Cardiac muscle cell (in vitro differentiated cells and primary cell): ENCODE results near the gene SYAP1. TPM values are rescaled to one million over a fixed set of nuclear protein-coding genes. Genes with fewer than 3 reads are reported as not detected.
A peak's percentile ranks its signal among the peaks of the same experiment; 100 is the strongest.

ENCODE experiments used
- DNase-seq, 2 donors: peaks; one replicate each; pipeline versions ENCODE4 v3.0.0 to v3.0.0-alpha.2; 2010 to 2017; ENCODE audit warnings: low read depth in 1 of 2, low spot score in 1 of 2
- H3K27ac ChIP-seq: fragments of 200-600 bp; sonication (generic); 2 replicates; pipeline ENCODE4 v1.5.1; 2016
- H3K27me3 ChIP-seq: fragments of 200-600 bp; sonication (generic); 2 replicates; pipeline ENCODE4 v1.6.0; 2016; ENCODE audit warnings: control low read depth
- H3K36me3 ChIP-seq: fragments of 200-600 bp; sonication (generic); 2 replicates; pipeline ENCODE4 v1.5.1; 2016; ENCODE audit warnings: control low read depth
- H3K4me1 ChIP-seq: fragments of 200-600 bp; sonication (generic); 2 replicates; pipeline ENCODE4 v1.8.1; 2017; ENCODE audit warnings: low read depth, mild to moderate bottlenecking, mixed run types
- H3K4me3 ChIP-seq: fragments of 200-600 bp; sonication (generic); 2 replicates; pipeline ENCODE4 v1.5.1; 2016; ENCODE audit warnings: mild to moderate bottlenecking
- H3K9me3 ChIP-seq: fragments of 200-600 bp; sonication (generic); 2 replicates; pipeline ENCODE4 v1.5.1; 2017; ENCODE audit warnings: low read depth, mild to moderate bottlenecking, control low read depth
- CTCF ChIP-seq: IDR thresholded peaks from 2 replicates; pipeline ENCODE4 v1.5.1; 2012; ENCODE audit warnings: low read depth, mild to moderate bottlenecking, low read length
- polyA plus RNA-seq: library from polyadenylated mRNA; unstranded; fragments of >200 nt; fragmentation: Nextera tagmentation; extraction: Ambion mirVana; gene quantifications from 2 replicates; pipeline ENCODE4 v1.2.1, GENCODE V29; 2016
- total RNA-seq: library from RNA; depleted of rRNA; stranded (reverse); fragments of >200 nt; gene quantifications from 2 replicates; pipeline ENCODE4 v1.2.3, GENCODE V29; 2016

The SYAP1 gene
- total RNA-seq (26.7 and 28.1 TPM in 2 replicates), polyA plus RNA-seq (27.5 and 40.2 TPM in 2 replicates)

GRCh38 chrX:16719334-16720084, at the start of gene SYAP1:
SYAP1 (plus strand) TSS chrX:16719612; CDS start chrX:16719725, 113 bp downstream.
- H3K4me1 ChIP-seq: peaks cover 13% of the 10 kb centered on the region
- DNase-seq: peak; percentile 97 to 99
- H3K27me3 ChIP-seq: no peaks in the 10 kb centered on the region
- no peak for TF ChIP-seq CTCF
- peak within 1 kb of the TSS; percentile 70 for H3K4me3 ChIP-seq
- H3K9me3 ChIP-seq: no peaks in the 10 kb centered on the region
- peak within 1 kb of the TSS; percentile 100 for H3K27ac ChIP-seq
- no peaks in the 10 kb centered on the region for H3K36me3 ChIP-seq

- H3K27ac ChIP-seq: no peak overlapping the region
- H3K4me3 ChIP-seq: no peak overlapping the region
- TF ChIP-seq CTCF: peak; percentile 29
- no peaks in the 10 kb centered on the region for H3K4me1 ChIP-seq
- peak; percentile 48 to 74 for DNase-seq
- H3K36me3 ChIP-seq: peaks cover 24% of the 10 kb centered on the region
- H3K27me3 ChIP-seq: no peaks in the 10 kb centered on the region
- no peaks in the 10 kb centered on the region for H3K9me3 ChIP-seq
These were observed 48.4 kb upstream of the SYAP1 start for GRCh38 chrX:16671005-16671404.

GRCh38 chrX:16678689-16679088, 40.7 kb upstream of the SYAP1 start:
- Histone ChIP-seq H3K9me3 (no peaks in the 10 kb centered on the region), H3K27me3 (no peaks in the 10 kb centered on the region), H3K4me3 (no peak overlapping the region), H3K27ac (no peak overlapping the region), H3K4me1 (no peaks in the 10 kb centered on the region), H3K36me3 (peaks cover 52% of the 10 kb centered on the region)
- no peak for TF ChIP-seq CTCF
- peak in 1 of 2 donors; percentile 88 for DNase-seq

- Histone ChIP-seq H3K36me3 (peaks cover 46% of the 10 kb centered on the region), H3K9me3 (no peaks in the 10 kb centered on the region), H3K27me3 (no peaks in the 10 kb centered on the region), H3K27ac (no peak overlapping the region), H3K4me3 (no peak overlapping the region), H3K4me1 (no peaks in the 10 kb centered on the region)
- no peak for TF ChIP-seq CTCF
- no peak for DNase-seq
These were observed 36.3 kb upstream of the SYAP1 start for GRCh38 chrX:16683007-16683664.

- H3K27ac ChIP-seq: no peak overlapping the region
- no peaks in the 10 kb centered on the region for H3K4me1 ChIP-seq
- H3K36me3 ChIP-seq: peaks cover 52% of the 10 kb centered on the region
- no peaks in the 10 kb centered on the region for H3K9me3 ChIP-seq
- H3K27me3 ChIP-seq: no peaks in the 10 kb centered on the region
- TF ChIP-seq CTCF: no peak
- no peak overlapping the region for H3K4me3 ChIP-seq
- DNase-seq: no peak
These were observed 31.9 kb upstream of the SYAP1 start for GRCh38 chrX:16687514-16687913.
